Colon (tissue), 2 donors: Measurements from ENCODE around the gene ZNF25.
"Not testable (repeated sequence)": the region's sequence is repeated elsewhere in the genome, so short reads cannot be mapped to it uniquely, and the experiment has no call there.

ENCODE experiments used
- FAIRE-seq: peaks from 2 replicates; lab custom pipeline; 2012; peaks lifted over from hg19 to GRCh38; lab: Jason Lieb, UNC
- donor health status: control.
- donor health status: control.

ZNF25 gene

GRCh38 chr10:37947526-37947925, 28.9 kb downstream of the ZNF25 start:
- FAIRE-seq: no peak

GRCh38 chr10:37937864-37938263, 38.6 kb downstream of the ZNF25 start:
- no peak for FAIRE-seq

- FAIRE-seq: no peak
These were observed 41.7 kb downstream of the ZNF25 start for GRCh38 chr10:37934791-37935190.

- FAIRE-seq: no peak
These were observed 46.0 kb downstream of the ZNF25 start for GRCh38 chr10:37930423-37930822.

GRCh38 chr10:37908165-37908564, 68.3 kb downstream of the ZNF25 start:
- FAIRE-seq: not testable (repeated sequence)

- no peak for FAIRE-seq
These were observed 70.1 kb downstream of the ZNF25 start for GRCh38 chr10:37906382-37906781.
